ENCODE results near the gene THRSP.

GRCh38 chr11:78071717-78072116, 8.1 kb downstream of the THRSP start:
- TF ChIP-seq CTCF (conservative IDR thresholded peaks at IDR 0.05 in 1 of 2, IDR thresholded peaks at IDR 0.05 in 1 of 2; ENCODE audit: low read depth in 1 of 2, low read length in 2 of 2): no peak
- no peak for TF ChIP-seq EZH2 (IDR thresholded peaks at IDR 0.05; ENCODE audit: low read length, missing control alignments)

Data from fibroblast of lung (primary cell).